ENCODE data around the gene PGBD4.
A peak's percentile ranks its signal among the peaks of the same experiment; 100 is the strongest.

Gene PGBD4

DNA sequence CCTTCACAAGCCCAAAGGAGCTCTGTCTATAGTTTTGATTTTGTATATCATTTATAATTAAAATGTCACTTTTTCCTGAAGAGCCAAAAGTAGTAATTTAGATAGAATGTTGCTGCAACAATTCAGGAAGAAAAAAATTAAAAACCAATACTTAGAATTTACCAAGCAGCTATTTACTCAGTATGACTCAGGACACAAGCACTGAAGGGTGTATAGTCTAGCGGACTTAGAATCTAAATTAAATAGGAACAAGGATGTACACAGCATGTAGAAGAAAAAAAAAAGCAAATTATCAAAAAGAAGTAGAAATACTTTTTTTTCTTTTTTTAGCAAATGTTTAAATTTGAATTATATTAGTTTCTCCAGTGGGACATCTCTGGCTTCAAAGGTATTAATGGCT lies 31.6 kb downstream of the PGBD4 start:
- Histone ChIP-seq H2AFZ (ENCODE audit: low read depth, low read length) (no peak overlapping the region), H3K27me3 (ENCODE audit: low read depth, low read length) (no peaks in the 10 kb centered on the region), H3K27ac (ENCODE audit: low read length) (no peak overlapping the region)

GRCh38 chr15:34147371-34148140 lies 45.7 kb downstream of the PGBD4 start:
- TF ChIP-seq EZH2phosphoT487 (IDR thresholded peaks at IDR 0.05; ENCODE audit: low read depth) = no peak
- TF ChIP-seq, protein P1, sequence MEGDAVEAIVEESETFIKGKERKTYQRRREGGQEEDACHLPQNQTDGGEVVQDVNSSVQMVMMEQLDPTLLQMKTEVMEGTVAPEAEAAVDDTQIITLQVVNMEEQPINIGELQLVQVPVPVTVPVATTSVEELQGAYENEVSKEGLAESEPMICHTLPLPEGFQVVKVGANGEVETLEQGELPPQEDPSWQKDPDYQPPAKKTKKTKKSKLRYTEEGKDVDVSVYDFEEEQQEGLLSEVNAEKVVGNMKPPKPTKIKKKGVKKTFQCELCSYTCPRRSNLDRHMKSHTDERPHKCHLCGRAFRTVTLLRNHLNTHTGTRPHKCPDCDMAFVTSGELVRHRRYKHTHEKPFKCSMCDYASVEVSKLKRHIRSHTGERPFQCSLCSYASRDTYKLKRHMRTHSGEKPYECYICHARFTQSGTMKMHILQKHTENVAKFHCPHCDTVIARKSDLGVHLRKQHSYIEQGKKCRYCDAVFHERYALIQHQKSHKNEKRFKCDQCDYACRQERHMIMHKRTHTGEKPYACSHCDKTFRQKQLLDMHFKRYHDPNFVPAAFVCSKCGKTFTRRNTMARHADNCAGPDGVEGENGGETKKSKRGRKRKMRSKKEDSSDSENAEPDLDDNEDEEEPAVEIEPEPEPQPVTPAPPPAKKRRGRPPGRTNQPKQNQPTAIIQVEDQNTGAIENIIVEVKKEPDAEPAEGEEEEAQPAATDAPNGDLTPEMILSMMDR (IDR thresholded peaks at IDR 0.05; ENCODE audit: low read depth, low read length) = no peak
- H3K27ac ChIP-seq (ENCODE audit: low read length) = no peak overlapping the region
- H3K36me3 ChIP-seq (replicated peaks; ENCODE audit: low read depth, low read length) = peaks cover 38% of the 10 kb centered on the region
- no peak overlapping the region for H3K9ac ChIP-seq (ENCODE audit: low read length)
- H2AFZ ChIP-seq (ENCODE audit: low read depth, low read length) = no peak overlapping the region
- H3K4me1 ChIP-seq (ENCODE audit: low read length) = no peaks in the 10 kb centered on the region
- no peaks in the 10 kb centered on the region for H3K9me3 ChIP-seq (ENCODE audit: insufficient read depth, low read length)
- no peak overlapping the region for H3K4me3 ChIP-seq (ENCODE audit: low read length)
- H3K27me3 ChIP-seq (ENCODE audit: low read depth, low read length) = no peaks in the 10 kb centered on the region
- H3K79me2 ChIP-seq (ENCODE audit: low read length) = no peaks in the 10 kb centered on the region
- H3K4me2 ChIP-seq (ENCODE audit: low read length) = no peak overlapping the region
- no peaks in the 10 kb centered on the region for H4K20me1 ChIP-seq (ENCODE audit: insufficient read depth, low read length)

More for the DNA sequence above, 31.6 kb downstream of the PGBD4 start:
- Histone ChIP-seq H3K9ac (ENCODE audit: low read length) (no peak overlapping the region), H3K79me2 (ENCODE audit: low read length) (no peaks in the 10 kb centered on the region), H3K4me2 (ENCODE audit: low read length) (no peak overlapping the region), H3K4me1 (ENCODE audit: low read length) (no peaks in the 10 kb centered on the region), H3K9me3 (ENCODE audit: insufficient read depth, low read length) (no peaks in the 10 kb centered on the region), H4K20me1 (ENCODE audit: insufficient read depth, low read length) (no peaks in the 10 kb centered on the region), H3K36me3 (replicated peaks; ENCODE audit: low read depth, low read length) (peaks cover 5% of the 10 kb centered on the region), H3K4me3 (ENCODE audit: low read length) (no peak overlapping the region)
- TF ChIP-seq, protein P1 (IDR thresholded peaks at IDR 0.05; ENCODE audit: low read depth, low read length) = no peak
- TF ChIP-seq EZH2phosphoT487 (IDR thresholded peaks at IDR 0.05; ENCODE audit: low read depth) = no peak

GRCh38 chr15:34154725-34155204 lies 52.9 kb downstream of the PGBD4 start:
- H4K20me1 ChIP-seq (ENCODE audit: insufficient read depth, low read length) = no peaks in the 10 kb centered on the region
- peaks cover 10% of the 10 kb centered on the region for H3K4me1 ChIP-seq (ENCODE audit: low read length)
- H2AFZ ChIP-seq (ENCODE audit: low read depth, low read length) = no peak overlapping the region
- no peak overlapping the region for H3K4me2 ChIP-seq (ENCODE audit: low read length)
- TF ChIP-seq EZH2phosphoT487 (IDR thresholded peaks at IDR 0.05; ENCODE audit: low read depth) = no peak
- TF ChIP-seq, protein P1 (IDR thresholded peaks at IDR 0.05; ENCODE audit: low read depth, low read length) = no peak
- no peaks in the 10 kb centered on the region for H3K27me3 ChIP-seq (ENCODE audit: low read depth, low read length)
- H3K27ac ChIP-seq (ENCODE audit: low read length) = peak overlapping the region; percentile 89
- no peaks in the 10 kb centered on the region for H3K79me2 ChIP-seq (ENCODE audit: low read length)
- H3K4me3 ChIP-seq (ENCODE audit: low read length) = no peak overlapping the region
- peaks cover 88% of the 10 kb centered on the region for H3K36me3 ChIP-seq (replicated peaks; ENCODE audit: low read depth, low read length)
- no peak overlapping the region for H3K9ac ChIP-seq (ENCODE audit: low read length)
- H3K9me3 ChIP-seq (ENCODE audit: insufficient read depth, low read length) = peaks cover 33% of the 10 kb centered on the region

DNA sequence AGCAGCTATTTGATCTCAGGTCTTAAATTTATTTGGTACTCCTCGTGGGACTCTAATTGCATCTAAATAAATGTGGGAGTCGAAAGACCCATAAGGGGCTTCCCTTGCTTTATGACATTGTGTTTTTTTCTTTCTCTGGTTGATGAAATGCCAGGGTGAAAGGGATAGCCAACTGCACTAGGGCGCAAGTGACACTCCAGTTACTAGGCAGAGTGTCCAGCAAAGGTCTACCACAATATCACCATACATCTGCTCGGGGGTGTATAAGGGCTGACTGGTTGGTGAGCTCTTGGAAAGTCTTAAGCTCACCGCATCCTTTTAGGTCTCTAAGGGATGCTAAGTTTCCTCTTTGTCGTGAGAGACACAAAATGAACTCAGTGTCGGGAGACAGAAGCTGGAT lies 54.0 kb downstream of the PGBD4 start:
- Histone ChIP-seq H3K9me3 (ENCODE audit: insufficient read depth, low read length) (peaks cover 44% of the 10 kb centered on the region), H3K79me2 (ENCODE audit: low read length) (no peaks in the 10 kb centered on the region), H4K20me1 (ENCODE audit: insufficient read depth, low read length) (no peaks in the 10 kb centered on the region), H3K27me3 (ENCODE audit: low read depth, low read length) (no peaks in the 10 kb centered on the region), H2AFZ (ENCODE audit: low read depth, low read length) (no peak overlapping the region), H3K4me1 (ENCODE audit: low read length) (peaks cover 10% of the 10 kb centered on the region), H3K9ac (ENCODE audit: low read length) (no peak overlapping the region), H3K4me2 (ENCODE audit: low read length) (no peak overlapping the region), H3K36me3 (replicated peaks; ENCODE audit: low read depth, low read length) (peaks cover 96% of the 10 kb centered on the region), H3K27ac (ENCODE audit: low read length) (peak overlapping the region; percentile 89), H3K4me3 (ENCODE audit: low read length) (no peak overlapping the region)
- no peak for TF ChIP-seq EZH2phosphoT487 (IDR thresholded peaks at IDR 0.05; ENCODE audit: low read depth)
